Measurements from ENCODE around the gene ZBTB32.

ZBTB32 gene

DNA sequence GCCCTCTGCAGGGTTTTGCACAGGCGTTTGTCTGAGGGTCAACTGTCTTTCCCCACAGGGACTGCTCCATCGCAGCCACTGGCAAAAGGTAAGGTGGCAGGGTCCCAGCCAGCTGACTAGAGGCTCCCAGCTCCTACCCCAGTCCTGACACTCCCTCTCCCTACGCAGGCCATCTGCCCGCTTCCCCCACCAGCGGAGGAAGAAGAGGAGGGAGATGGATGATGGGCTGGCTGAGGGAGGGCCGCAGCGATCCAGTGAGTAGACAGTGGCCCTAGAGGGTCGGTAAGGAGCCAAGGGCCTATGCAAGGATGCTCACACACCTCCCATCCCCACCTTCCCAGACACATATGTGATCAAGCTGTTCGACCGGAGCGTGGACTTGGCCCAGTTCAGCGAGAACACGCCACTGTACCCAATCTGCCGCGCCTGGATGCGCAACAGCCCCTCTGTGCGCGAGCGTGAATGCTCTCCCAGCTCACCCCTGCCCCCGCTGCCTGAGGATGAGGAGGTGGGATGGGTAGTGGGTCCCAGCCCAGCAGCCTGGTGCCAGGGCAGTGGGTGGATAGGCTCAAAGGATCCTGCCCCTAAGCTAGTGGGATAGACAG lies 48.5 kb downstream of the ZBTB32 start:
- no peak for DNase-seq (ENCODE audit: low spot score)

DNA sequence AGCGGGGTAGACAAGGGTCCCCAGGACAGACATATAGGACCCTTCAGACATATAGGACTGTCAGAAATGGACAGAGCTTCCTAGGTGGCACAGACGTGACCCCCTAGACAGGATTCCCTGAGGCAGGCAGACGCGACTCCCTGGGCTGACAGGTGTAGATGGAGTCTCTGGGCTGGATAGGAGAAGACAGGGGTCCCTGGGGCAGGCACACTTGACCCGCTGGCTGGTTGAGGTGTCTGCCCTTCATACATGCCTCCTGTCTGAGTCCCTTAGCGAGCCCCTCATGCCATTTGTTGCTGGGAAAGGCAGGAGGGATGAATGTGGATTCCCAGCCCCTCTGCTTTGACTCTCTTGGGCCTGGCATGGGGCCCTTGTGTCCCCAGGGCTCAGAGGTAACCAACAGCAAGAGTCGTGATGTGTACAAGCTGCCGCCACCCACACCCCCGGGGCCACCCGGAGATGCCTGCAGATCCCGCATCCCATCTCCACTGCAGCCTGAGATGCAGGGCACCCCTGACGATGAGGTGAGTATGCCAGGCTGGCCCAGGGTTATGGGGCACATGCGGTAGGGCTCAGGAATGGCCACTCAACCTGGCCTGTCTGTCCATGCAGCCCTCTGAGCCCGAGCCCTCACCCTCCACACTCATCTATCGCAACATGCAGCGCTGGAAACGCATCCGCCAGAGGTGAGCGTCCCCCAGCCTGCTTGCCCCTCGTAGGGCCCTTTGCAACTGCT lies 49.4 kb downstream of the ZBTB32 start:
- DNase-seq (ENCODE audit: low spot score), result no peak

DNA sequence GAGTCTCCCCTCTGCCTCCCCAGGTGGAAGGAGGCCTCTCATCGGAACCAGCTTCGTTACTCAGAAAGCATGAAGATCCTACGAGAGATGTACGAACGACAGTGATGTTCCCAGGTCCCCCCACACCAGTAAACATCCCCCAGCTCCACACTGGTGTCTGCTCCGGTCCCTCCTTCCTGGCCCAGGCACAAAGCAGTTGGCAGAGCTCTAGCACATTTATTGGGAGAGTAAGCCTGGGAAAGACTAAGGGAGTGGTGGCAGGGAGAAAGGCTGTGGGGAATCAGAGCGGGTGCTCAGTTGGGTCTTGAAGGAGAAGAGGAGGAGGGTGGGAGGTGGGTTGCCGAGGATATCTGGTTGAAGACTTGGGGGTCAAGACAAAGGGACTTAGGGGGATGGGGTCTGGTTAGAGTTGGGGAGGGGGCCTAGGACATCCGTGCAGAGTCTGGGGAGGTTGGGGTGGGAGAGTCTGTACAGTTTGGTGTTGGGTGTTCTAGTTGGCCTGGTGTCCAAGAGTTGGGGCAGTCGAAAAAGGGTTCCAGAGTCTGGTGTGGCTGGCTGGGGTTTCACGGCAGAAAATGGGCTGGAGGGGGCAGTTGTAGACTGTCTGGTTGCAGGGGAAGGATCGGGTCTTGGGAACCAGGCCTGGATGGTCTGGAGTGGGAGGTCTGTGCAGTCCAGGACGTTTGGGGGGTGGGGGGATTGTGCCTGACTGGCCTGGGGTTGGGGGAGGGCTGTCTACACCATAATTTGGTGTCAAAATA lies 50.2 kb downstream of the ZBTB32 start:
- no peak for DNase-seq (ENCODE audit: low spot score)

DNA sequence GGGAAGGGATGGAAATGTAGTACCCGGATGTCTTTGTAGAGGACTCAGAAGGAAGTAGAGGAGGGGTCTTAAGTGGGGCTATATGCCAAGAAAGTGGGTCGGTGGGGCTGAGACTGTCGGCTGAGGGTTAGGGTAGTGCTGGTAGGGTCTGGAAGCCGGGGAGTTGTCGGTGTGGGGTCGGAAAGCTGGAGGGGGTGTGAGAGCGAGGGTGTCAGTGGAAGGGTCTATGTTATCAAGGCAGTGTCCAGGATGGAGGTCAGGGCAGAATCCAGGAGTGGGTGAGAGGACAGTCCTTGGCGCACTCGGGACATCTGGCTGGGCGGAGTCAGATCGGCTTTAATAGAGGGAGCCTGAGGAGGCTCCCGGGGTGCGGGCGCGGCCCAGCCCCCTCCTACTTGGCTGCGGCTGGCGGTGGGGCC lies 50.8 kb downstream of the ZBTB32 start:
- DNase-seq (ENCODE audit: low spot score), result no peak

DNA sequence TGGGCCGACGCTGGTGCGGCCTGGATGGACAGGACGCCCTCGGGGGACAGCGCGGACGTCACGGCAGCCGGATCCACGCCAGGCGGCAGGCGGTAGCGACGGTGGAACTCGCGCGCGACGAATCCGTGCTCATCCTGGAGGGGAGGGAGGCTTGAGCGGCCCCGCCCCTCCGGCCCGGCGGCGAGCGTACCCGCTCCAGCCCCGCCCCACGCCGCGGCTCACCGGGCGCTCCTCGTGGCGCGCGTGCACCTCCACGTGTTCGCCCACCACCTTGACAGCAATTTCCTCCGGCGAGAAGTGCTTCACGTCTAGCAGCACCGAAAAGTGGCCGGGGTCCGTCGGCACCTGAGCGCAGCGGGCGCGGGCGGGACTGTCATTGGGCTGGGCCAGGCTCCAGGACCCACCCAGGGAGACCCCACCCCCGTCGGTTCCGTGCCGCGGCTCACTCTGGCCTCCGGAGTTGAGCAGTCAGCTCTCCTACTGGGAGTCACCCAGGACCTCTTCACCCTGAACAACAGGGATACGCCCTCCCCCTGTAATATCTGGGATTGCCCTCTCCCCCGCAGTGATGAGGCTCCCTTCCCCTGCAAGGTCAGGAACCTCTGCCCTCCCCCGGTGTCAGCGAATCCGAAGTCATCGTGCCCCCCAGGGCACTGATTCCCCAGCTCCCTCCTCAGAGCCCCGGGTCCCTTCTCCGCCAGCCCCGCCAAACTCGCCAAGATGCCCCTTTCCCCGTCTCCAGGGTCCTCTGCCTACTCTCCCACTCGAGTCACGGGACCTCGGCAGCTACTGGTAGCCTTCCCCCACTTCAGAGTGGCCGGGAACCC lies 51.4 kb downstream of the ZBTB32 start:
- peak; percentile 65 for DNase-seq (ENCODE audit: low spot score)

- DNase-seq (ENCODE audit: low spot score), result peak; percentile 50
Observed at GRCh38 chr19:35756377-35757230, 52.2 kb downstream of the ZBTB32 start, which contains the start of gene HSPB6. Gene HSPB6 (minus strand): TSS chr19:35757029. CDS start chr19:35757008, 21 bp downstream.

GRCh38 chr19:35757231-35757748 lies 52.9 kb downstream of the ZBTB32 start:
- peak; percentile 61 for DNase-seq (ENCODE audit: low spot score)

GRCh38 chr19:35757749-35758608 lies 53.6 kb downstream of the ZBTB32 start, which contains the start of gene PROSER3:
Gene PROSER3 (plus strand): TSS chr19:35758176. CDS start chr19:35758216, 40 bp downstream.
- DNase-seq (ENCODE audit: low spot score), result peak; percentile 99

DNA sequence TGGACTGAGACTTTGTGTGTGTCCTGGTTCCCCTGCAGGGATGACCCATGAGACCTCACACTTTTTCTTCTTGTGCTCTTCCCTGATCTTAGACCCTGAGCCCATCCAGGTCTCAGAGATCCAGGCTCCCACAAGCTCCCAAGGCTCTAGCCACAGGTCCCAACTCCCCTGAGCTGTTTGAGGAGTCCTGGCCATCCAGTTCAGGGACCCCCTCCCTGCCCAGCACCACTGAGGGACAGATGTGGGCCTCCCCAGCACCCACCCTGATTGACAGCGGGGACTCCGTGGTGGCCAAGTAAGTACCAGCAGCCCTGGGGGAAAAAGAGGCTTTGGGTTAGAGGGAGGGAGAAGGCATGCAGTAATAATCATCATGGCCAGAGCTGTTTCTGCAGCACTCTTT lies 55.3 kb downstream of the ZBTB32 start:
- DNase-seq (ENCODE audit: low spot score), result no peak

GRCh38 chr19:35760711-35761349 lies 56.5 kb downstream of the ZBTB32 start:
- no peak for DNase-seq (ENCODE audit: low spot score)

DNA sequence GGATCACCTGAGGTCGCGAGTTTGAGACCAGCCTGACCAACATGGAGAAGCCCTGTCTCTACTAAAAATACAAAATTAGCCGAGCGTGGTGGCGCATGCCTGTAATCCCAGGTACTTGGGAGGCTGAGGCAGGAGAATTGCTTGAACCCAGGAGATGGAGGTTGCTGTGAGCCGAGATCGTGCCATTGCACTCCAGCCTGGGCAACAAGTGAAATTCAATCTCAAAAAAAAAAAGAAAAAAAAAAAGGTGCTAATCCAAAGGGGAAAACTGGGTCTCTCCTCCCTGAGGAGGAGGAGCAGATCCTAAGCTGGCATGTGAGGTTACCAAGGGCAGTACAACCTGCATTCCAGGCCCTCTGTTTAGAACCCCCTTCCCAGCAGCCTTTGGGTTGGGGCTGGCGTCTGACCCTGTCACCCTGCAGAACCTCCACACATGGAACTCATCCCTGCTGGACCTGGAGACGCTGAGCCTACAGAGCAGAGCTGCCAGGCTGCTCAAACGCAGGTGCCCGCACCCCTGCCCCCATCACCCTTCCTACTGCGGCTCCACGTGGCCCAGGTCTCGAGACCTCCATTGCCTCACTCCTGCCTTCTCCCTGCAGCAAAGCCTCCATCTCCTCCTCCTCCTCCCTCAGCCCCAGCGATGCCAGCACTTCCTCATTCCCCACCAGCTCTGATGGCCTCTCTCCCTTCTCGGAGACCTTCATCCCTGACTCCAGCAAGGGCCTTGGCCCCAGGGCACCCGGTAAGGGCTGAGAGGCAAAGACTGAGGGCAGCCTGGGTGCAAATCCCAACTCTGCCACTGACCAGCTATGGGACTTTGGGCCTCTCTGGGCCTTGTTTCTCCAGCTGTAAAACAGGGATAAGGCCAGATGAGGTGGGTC lies 60.3 kb downstream of the ZBTB32 start:
- no peak for DNase-seq (ENCODE audit: low spot score)
